Measurements from ENCODE around the gene KCNMA1.
"Not testable (repeated sequence)": the region's sequence is repeated elsewhere in the genome, so short reads cannot be mapped to it uniquely, and the experiment has no call there.

KCNMA1 gene

DNA sequence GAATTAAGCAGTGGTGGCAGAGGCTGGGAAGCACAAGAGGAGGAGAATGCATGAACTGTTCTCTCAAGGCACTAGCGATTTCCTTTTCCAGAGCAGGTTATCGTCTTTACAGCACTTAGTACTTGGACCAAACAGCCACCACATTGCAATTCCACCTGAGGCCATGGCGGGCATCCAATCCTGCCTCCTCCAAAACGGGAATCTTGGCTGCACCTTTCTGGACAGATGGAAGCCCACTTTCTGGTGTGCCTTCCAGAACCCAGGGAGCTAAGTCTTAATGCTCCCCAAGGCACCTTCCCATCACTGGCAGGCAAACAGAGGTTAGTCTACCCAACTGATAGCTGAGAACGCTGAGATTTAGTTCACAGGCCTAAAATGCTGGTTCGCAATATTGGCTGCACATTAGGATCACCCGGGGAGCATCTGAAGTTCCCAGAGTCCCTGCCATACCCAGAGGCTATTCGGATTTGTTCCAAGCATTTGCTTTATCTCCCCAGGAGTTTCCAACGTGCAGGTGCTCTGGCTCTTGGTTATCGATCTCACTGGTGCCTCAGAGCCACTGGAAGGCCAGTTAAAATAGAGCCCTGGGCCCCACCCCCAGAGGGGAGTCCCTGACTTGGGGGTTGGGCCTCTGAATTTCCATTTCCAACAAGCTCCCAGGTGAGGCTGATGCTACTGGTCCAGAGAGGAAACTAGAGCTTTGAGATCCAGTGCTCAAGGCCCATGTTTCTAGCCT is 62.2 kb downstream of the KCNMA1 start:
- TF ChIP-seq, protein P1, sequence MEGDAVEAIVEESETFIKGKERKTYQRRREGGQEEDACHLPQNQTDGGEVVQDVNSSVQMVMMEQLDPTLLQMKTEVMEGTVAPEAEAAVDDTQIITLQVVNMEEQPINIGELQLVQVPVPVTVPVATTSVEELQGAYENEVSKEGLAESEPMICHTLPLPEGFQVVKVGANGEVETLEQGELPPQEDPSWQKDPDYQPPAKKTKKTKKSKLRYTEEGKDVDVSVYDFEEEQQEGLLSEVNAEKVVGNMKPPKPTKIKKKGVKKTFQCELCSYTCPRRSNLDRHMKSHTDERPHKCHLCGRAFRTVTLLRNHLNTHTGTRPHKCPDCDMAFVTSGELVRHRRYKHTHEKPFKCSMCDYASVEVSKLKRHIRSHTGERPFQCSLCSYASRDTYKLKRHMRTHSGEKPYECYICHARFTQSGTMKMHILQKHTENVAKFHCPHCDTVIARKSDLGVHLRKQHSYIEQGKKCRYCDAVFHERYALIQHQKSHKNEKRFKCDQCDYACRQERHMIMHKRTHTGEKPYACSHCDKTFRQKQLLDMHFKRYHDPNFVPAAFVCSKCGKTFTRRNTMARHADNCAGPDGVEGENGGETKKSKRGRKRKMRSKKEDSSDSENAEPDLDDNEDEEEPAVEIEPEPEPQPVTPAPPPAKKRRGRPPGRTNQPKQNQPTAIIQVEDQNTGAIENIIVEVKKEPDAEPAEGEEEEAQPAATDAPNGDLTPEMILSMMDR (IDR thresholded peaks at IDR 0.05; ENCODE audit: low read depth, low read length), result no peak
- no peak overlapping the region for H3K4me3 ChIP-seq (ENCODE audit: low read depth, low read length)

DNA sequence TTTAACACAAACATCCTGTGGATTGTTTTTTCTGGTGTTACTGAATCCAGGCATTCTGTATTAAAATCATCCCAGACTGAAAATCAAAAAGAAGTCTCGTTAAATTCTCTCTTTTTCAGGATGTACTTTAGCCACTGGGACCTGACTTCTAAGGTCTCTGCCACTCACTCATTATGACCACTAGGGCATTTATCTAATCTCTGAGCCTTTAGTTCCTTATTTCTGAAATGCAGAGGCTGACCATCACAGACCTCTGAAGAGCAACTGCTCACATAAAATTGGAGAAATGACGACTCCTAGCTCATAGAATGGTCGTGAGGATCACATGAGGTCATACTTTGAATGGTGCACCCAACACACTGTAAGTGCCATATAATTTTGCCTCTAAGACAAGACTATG is 63.2 kb downstream of the KCNMA1 start:
- TF ChIP-seq, protein P1 (IDR thresholded peaks at IDR 0.05; ENCODE audit: low read depth, low read length), result no peak
- H3K4me3 ChIP-seq (ENCODE audit: low read depth, low read length), result no peak overlapping the region

DNA sequence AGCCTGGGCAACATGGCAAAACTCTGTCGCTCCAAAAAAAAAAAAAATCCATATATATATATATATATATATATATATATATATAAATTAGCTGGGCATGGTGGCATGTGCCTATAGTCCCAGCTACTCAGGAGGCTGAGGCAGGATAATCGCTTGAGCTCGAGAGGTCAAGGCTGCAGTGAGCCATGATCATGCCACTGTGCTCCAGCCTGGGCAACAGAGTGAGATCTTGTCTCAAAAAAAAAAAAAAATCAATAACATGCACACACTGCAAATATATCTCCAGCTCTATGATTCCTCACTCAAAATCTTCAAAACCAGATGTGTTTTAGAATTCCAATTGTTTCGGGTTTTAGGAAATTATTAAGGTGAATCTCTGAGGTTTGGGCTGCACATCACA is 65.1 kb downstream of the KCNMA1 start:
- not testable (repeated sequence) for H3K4me3 ChIP-seq (ENCODE audit: low read depth, low read length)

DNA sequence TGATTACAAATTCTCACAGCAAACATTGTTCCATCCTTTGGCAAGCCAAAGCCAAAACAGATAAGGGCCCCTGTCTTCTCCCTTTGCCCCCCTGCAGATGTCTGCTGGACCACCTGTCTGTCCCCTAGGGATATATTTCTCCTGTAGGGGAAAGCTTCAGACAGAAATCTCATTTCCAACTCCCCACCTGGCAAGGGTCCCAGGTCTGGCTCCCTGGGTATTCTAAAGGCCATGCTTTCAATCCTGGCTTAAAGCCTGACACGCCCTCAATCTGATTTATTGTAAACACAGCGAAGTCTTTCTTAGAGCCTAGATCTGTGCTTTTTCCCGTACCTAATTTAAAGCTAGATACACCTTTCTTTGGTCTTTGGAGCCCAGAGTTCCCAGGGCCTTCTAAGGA is 66.1 kb downstream of the KCNMA1 start:
- TF ChIP-seq, protein P1 (IDR thresholded peaks at IDR 0.05; ENCODE audit: low read depth, low read length), result no peak
- H3K4me3 ChIP-seq (ENCODE audit: low read depth, low read length), result no peak overlapping the region

DNA sequence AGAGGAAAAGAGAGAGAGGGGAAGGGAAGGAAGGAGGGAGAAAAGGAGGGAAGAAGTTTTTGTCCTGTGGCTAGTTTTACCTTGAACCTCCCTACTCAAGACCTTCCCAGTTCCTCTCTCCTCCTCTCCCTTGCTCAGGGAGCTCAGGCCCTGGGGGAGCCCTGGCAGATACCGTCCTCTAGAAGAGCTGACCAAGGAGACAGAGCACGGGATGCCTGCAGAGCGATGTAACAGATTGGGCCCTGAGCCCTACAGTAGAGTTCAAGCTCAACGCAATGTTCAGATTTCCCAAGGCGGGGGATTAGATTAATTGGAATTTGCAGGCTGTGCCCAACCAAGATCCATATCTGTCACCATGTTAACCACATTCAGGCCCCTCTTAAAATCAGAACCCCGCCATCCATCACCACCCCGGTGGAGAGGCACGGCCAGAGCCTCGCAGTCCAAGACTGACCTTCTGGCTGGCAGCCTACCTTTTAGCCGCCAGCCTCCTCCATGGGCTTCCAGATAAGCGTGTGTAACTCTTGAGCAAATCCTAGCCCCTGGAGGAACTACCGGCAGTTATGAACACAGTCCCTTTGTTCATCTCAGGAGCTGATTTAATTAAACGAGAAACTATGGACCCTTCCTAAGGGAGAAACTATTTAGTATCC is 70.6 kb downstream of the KCNMA1 start:
- H3K4me3 ChIP-seq (ENCODE audit: low read depth, low read length), result no peak overlapping the region
- TF ChIP-seq, protein P1 (IDR thresholded peaks at IDR 0.05; ENCODE audit: low read depth, low read length), result no peak

DNA sequence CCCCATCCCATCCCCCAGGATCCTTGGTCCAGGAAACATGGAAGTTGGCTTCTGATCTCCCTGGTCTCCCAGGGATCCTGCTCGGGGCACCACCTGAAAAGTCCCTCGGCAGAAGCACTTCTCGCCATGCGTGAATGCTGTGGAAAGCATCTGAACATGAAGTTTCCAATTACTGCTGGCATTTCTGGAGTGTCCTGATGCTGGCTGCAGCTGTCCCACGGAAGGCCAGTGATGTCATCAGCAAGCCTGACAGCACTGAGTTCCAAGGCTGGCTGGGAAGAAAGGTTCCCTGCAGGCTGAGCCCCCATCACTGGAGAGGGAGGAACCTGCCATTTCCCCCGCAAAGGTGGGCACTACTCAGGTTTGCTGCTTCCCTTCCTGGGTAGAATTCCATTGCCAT is 71.4 kb downstream of the KCNMA1 start:
- TF ChIP-seq, protein P1 (IDR thresholded peaks at IDR 0.05; ENCODE audit: low read depth, low read length), result no peak
- H3K4me3 ChIP-seq (ENCODE audit: low read depth, low read length), result no peak overlapping the region

DNA sequence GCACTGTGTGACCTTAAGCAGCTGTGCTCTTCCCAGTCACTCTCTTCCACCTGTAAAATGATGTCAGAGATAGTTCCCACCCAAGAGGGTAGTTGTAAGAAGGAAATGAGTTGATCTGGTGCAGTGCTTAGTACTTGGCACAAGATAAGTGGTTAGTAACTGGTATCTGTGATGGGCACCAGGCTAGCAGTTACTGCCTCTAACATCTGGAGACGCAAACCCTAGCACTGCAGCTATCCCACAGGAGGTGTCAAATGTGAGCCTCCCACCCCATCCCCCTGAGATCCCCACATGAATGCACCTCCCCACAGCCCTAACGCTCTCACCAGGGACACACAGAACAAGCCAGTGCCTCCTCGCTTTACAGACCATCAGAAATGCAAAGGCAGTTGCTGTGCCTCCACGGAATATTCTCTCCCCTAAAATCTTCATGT is 72.0 kb downstream of the KCNMA1 start:
- H3K4me3 ChIP-seq (ENCODE audit: low read depth, low read length), result no peak overlapping the region
- TF ChIP-seq, protein P1 (IDR thresholded peaks at IDR 0.05; ENCODE audit: low read depth, low read length), result no peak
